Effector CD8-positive, alpha-beta T cell (primary cell): ENCODE measurements around the gene LAMA5.
"Not testable (repeated sequence)": the region's sequence is repeated elsewhere in the genome, so short reads cannot be mapped to it uniquely, and the experiment has no call there.

Experiments used
- DNase-seq: peaks from one replicate; lab custom pipeline; 2025; lab: John Stamatoyannopoulos, UW

The LAMA5 gene

GRCh38 chr20:62390317-62391164, 23.4 kb upstream of the LAMA5 start:
- no peak for DNase-seq

GRCh38 chr20:62389601-62390087, 22.5 kb upstream of the LAMA5 start:
- DNase-seq: no peak

GRCh38 chr20:62388839-62389600, 21.9 kb upstream of the LAMA5 start:
- no peak for DNase-seq

- DNase-seq: no peak
Observed at GRCh38 chr20:62387933-62388635, 21.0 kb upstream of the LAMA5 start.

GRCh38 chr20:62387219-62387913, 20.3 kb upstream of the LAMA5 start:
- DNase-seq: no peak

- peak; percentile 83 for DNase-seq
Observed at GRCh38 chr20:62386383-62387218, 19.5 kb upstream of the LAMA5 start, which contains the start of gene RPS21. Gene RPS21, plus strand, starts transcription at chr20:62387103. Its CDS starts 236 bp downstream, at chr20:62387339.

GRCh38 chr20:62382306-62383198, 15.4 kb upstream of the LAMA5 start:
- DNase-seq: peak; percentile 62

- no peak for DNase-seq
Observed at GRCh38 chr20:62381842-62382241, 14.7 kb upstream of the LAMA5 start.

- DNase-seq: no peak
Observed at GRCh38 chr20:62381202-62381797, 14.2 kb upstream of the LAMA5 start.

- DNase-seq: no peak
Observed at GRCh38 chr20:62378215-62378614, 11.1 kb upstream of the LAMA5 start.

GRCh38 chr20:62377615-62378178, 10.6 kb upstream of the LAMA5 start:
- DNase-seq: no peak

- no peak for DNase-seq
Observed at GRCh38 chr20:62377064-62377461, 10.0 kb upstream of the LAMA5 start.

- DNase-seq: no peak
Observed at GRCh38 chr20:62376112-62377063, 9.3 kb upstream of the LAMA5 start.

- DNase-seq: no peak
Observed at GRCh38 chr20:62374331-62375152, 7.4 kb upstream of the LAMA5 start.

- not testable (repeated sequence) for DNase-seq
Observed at GRCh38 chr20:62373631-62374179, 6.6 kb upstream of the LAMA5 start.
